Measurements from ENCODE around the gene DMGDH.

DMGDH gene

GRCh38 chr5:79069488-79070349, at the start of gene DMGDH, which contains the start of gene BHMT2:
Gene DMGDH, minus strand, starts transcription at chr5:79069674. Its CDS starts 54 bp downstream, at chr5:79069620.
Gene BHMT2, plus strand, starts transcription at chr5:79069767. Its CDS starts 16 bp downstream, at chr5:79069783.
- in situ Hi-C loops (cut with MboI; ENCODE audit: low sequenced_read_pairs) = no loop called here

- in situ Hi-C loops (cut with MboI; ENCODE audit: low sequenced_read_pairs) = no loop called here
Measured at GRCh38 chr5:79112703-79113058, 43.2 kb upstream of the DMGDH start.

- in situ Hi-C loops (cut with MboI; ENCODE audit: low sequenced_read_pairs) = no loop called here
Measured at GRCh38 chr5:79111960-79112702, 42.7 kb upstream of the DMGDH start.

- in situ Hi-C loops (cut with MboI; ENCODE audit: low sequenced_read_pairs) = no loop called here
Measured at GRCh38 chr5:79111387-79111959, 42.0 kb upstream of the DMGDH start, which contains the start of gene BHMT. Gene BHMT, plus strand, starts transcription at chr5:79111809. Its CDS starts 77 bp downstream, at chr5:79111886.

- in situ Hi-C loops (cut with MboI; ENCODE audit: low sequenced_read_pairs) = no loop called here
Measured at GRCh38 chr5:79109527-79110492, 40.3 kb upstream of the DMGDH start.

GRCh38 chr5:79108792-79109191, 39.3 kb upstream of the DMGDH start:
- in situ Hi-C loops (cut with MboI; ENCODE audit: low sequenced_read_pairs) = no loop called here

GRCh38 chr5:79108086-79108485, 38.6 kb upstream of the DMGDH start:
- in situ Hi-C loops (cut with MboI; ENCODE audit: low sequenced_read_pairs) = no loop called here

- in situ Hi-C loops (cut with MboI; ENCODE audit: low sequenced_read_pairs) = no loop called here
Measured at GRCh38 chr5:79107020-79107796, 37.7 kb upstream of the DMGDH start.

GRCh38 chr5:79105868-79106267, 36.4 kb upstream of the DMGDH start:
- in situ Hi-C loops (cut with MboI; ENCODE audit: low sequenced_read_pairs) = no loop called here

GRCh38 chr5:79093762-79094161, 24.3 kb upstream of the DMGDH start:
- in situ Hi-C loops (cut with MboI; ENCODE audit: low sequenced_read_pairs) = no loop called here

GRCh38 chr5:79091064-79091463, 21.6 kb upstream of the DMGDH start:
- in situ Hi-C loops (cut with MboI; ENCODE audit: low sequenced_read_pairs) = no loop called here

GRCh38 chr5:79088507-79088906, 19.0 kb upstream of the DMGDH start:
- in situ Hi-C loops (cut with MboI; ENCODE audit: low sequenced_read_pairs) = no loop called here

- in situ Hi-C loops (cut with MboI; ENCODE audit: low sequenced_read_pairs) = no loop called here
Measured at GRCh38 chr5:79086116-79086515, 16.6 kb upstream of the DMGDH start.

GRCh38 chr5:79081779-79082178, 12.3 kb upstream of the DMGDH start:
- in situ Hi-C loops (cut with MboI; ENCODE audit: low sequenced_read_pairs) = no loop called here

GRCh38 chr5:79080804-79081203, 11.3 kb upstream of the DMGDH start:
- in situ Hi-C loops (cut with MboI; ENCODE audit: low sequenced_read_pairs) = no loop called here

- in situ Hi-C loops (cut with MboI; ENCODE audit: low sequenced_read_pairs) = no loop called here
Measured at GRCh38 chr5:79077680-79078365, 8.3 kb upstream of the DMGDH start.

GRCh38 chr5:79076819-79077218, 7.3 kb upstream of the DMGDH start:
- in situ Hi-C loops (cut with MboI; ENCODE audit: low sequenced_read_pairs) = no loop called here

GRCh38 chr5:79075646-79076426, 6.4 kb upstream of the DMGDH start:
- in situ Hi-C loops (cut with MboI; ENCODE audit: low sequenced_read_pairs) = no loop called here

Data from HL-60/S4 treated with phorbol 12-myristate 13-acetate at 8.2 ng/mL for 4 days and 3 days (cell line).